CD4-positive, CD25-positive, alpha-beta regulatory T cell (primary cell): Measurements from ENCODE around the gene RTCA. TPM values are rescaled to one million over a fixed set of nuclear protein-coding genes. Genes with fewer than 3 reads are reported as not detected.
"Not testable (repeated sequence)": the region's sequence is repeated elsewhere in the genome, so short reads cannot be mapped to it uniquely, and the experiment has no call there.

Experiments used
- ATAC-seq, 2 donors: fragments of 150-1000 bp; cut with Tn5 transposase; one replicate each; pipeline ENCODE4 v1.10.0; 2021; ENCODE audit warnings: low read depth in 2 of 2, moderate number of reproducible peaks in 2 of 2, moderate library complexity in 1 of 2
- DNase-seq, 3 donors: peaks; one replicate each; pipeline versions ENCODE4 v3.0.0 to v3.0.0-alpha.2; 2012 to 2022; ENCODE audit warnings: mixed read lengths in 1 of 3
- H3K27ac ChIP-seq: one replicate; pipeline ENCODE4 v1.7.0; 2013; ENCODE audit warnings: mild to moderate bottlenecking, low read length; ENCODE audit not compliant: insufficient read depth, poor library complexity, severe bottlenecking
- H3K27me3 ChIP-seq: one replicate; pipeline ENCODE4 v1.7.0; 2013; ENCODE audit warnings: low read length; ENCODE audit not compliant: control insufficient read depth, insufficient read depth
- H3K36me3 ChIP-seq: one replicate; pipeline ENCODE4 v1.7.0; 2013; ENCODE audit warnings: mild to moderate bottlenecking, low read length, moderate library complexity; ENCODE audit not compliant: control insufficient read depth, insufficient read depth
- H3K4me1 ChIP-seq: 2 replicates; pipeline ENCODE4 v1.7.0; 2013; ENCODE audit warnings: mild to moderate bottlenecking, low read length; ENCODE audit not compliant: insufficient read depth, control insufficient read depth, poor library complexity, severe bottlenecking
- H3K4me3 ChIP-seq: one replicate; pipeline ENCODE4 v1.7.0; 2013; ENCODE audit warnings: low read depth, mild to moderate bottlenecking, low read length, moderate library complexity
- H3K9me3 ChIP-seq, 2 experiments: 1 replicate in 1 of 2; 2 replicates in 1 of 2; pipeline ENCODE4 v1.7.0; 2013; ENCODE audit warnings: low read length in 2 of 2, mild to moderate bottlenecking in 1 of 2, moderate library complexity in 1 of 2; ENCODE audit not compliant: control insufficient read depth in 2 of 2
- H3K27ac Mint-ChIP-seq, 3 donors: one replicate each; pipeline ENCODE4 v1.8.0; 2020 to 2022; ENCODE audit warnings: mild to moderate bottlenecking in 3 of 3, mixed read lengths in 3 of 3, moderate library complexity in 2 of 3
- H3K27me3 Mint-ChIP-seq: one replicate; pipeline ENCODE4 v1.8.0; 2022; ENCODE audit warnings: mild to moderate bottlenecking, mixed read lengths
- H3K36me3 Mint-ChIP-seq: one replicate; pipeline ENCODE4 v1.8.0; 2020; ENCODE audit warnings: mixed read lengths
- H3K4me1 Mint-ChIP-seq, 4 donors: one replicate each; pipeline ENCODE4 v1.8.0; 2020 to 2022; ENCODE audit warnings: mixed read lengths in 4 of 4, mild to moderate bottlenecking in 1 of 4
- H3K4me3 Mint-ChIP-seq, 4 donors: one replicate each; pipeline ENCODE4 v1.8.0; 2020 to 2022; ENCODE audit warnings: mild to moderate bottlenecking in 4 of 4, mixed read lengths in 4 of 4, moderate library complexity in 3 of 4
- H3K9me3 Mint-ChIP-seq, 7 donors: one replicate each; pipeline ENCODE4 v1.8.0; 2020 to 2022; ENCODE audit warnings: mixed read lengths in 7 of 7, mild to moderate bottlenecking in 3 of 7, moderate library complexity in 2 of 7
- polyA plus RNA-seq, 4 donors: library from polyadenylated mRNA; unstranded; fragments of 300-500 nt; fragmentation: Illumina TruSeq; gene quantifications; one replicate each; pipeline ENCODE4 v1.2.3, GENCODE V29; 2021
- total RNA-seq: library from RNA; stranded (reverse); gene quantifications from one replicate; pipeline ENCODE4 v1.2.3, GENCODE V29; 2022

The RTCA gene
- total and polyA plus RNA-seq, 5 donors from 2014 or later = 25.9 to 49.9 (median 32.2) TPM

- not testable (repeated sequence) for H3K27me3 ChIP-seq, H3K36me3 ChIP-seq, H3K4me1 Mint-ChIP-seq, H3K9me3 ChIP-seq, H3K36me3 Mint-ChIP-seq, H3K27ac ChIP-seq, H3K4me1 ChIP-seq, H3K4me3 ChIP-seq, DNase-seq, H3K27ac Mint-ChIP-seq, H3K4me3 Mint-ChIP-seq, ATAC-seq
- peaks cover 19% of the 10 kb centered on the region for H3K27me3 Mint-ChIP-seq
- H3K9me3 Mint-ChIP-seq = peaks cover 0 to 12% (median 0%) of the 10 kb centered on the region in 7 donors
Observed at GRCh38 chr1:100258427-100258826, 7.6 kb upstream of the RTCA start.

DNA sequence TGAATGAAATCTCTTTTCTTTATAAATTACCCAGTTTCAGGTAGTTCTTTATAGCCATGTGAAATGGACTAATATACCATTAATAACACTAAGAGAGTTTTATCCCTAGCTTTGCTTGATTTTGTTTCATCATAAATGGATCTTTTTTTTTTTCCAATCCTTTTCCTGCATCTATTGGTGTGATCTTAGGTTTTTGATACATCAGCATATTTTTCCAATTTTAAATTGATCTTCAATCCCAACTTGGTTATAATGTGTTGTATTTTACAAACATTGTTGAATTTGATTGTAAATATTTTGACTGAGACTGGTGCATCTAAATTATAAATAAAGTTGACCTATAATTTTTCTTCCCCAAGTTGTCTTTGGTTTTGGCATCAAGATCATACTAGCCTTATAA, 4.3 kb upstream of the RTCA start:
- Mint-ChIP-seq H3K27me3 (no peaks in the 10 kb centered on the region), H3K36me3 (peaks cover 23% of the 10 kb centered on the region), H3K9me3 (peaks cover 0 to 12% (median 0%) of the 10 kb centered on the region in 7 donors), H3K4me1 (peaks cover 0 to 24% (median 11%) of the 10 kb centered on the region in 4 donors), H3K4me3 (no peak overlapping the region), H3K27ac (no peak overlapping the region)
- no peak for ATAC-seq
- no peak overlapping the region for H3K4me3 ChIP-seq
- peaks cover 13% of the 10 kb centered on the region for H3K4me1 ChIP-seq
- no peaks in the 10 kb centered on the region for H3K9me3 ChIP-seq
- H3K27me3 ChIP-seq = no peaks in the 10 kb centered on the region
- DNase-seq = no peak
- no peak overlapping the region for H3K27ac ChIP-seq
- no peaks in the 10 kb centered on the region for H3K36me3 ChIP-seq

DNA sequence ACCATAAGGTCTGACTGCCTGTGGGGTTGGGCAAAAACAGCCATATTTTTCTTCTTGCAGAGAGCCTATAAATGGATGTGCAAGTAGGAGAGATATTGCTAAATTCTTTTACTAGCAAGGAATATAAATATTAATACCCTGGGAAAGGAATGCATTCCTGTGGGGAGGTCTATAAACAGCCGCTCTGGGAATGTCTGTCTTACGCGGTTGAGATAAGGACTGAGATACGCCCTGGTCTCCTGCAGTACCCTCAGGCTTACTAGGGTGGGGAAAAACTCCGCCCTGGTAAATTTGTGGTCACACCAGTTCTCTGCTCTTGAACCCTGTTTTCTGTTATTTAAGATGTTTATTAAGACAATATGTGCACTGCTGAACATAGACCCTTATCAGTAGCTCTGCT, 1.9 kb upstream of the RTCA start:
- H3K4me1 ChIP-seq = peaks cover 37% of the 10 kb centered on the region
- not testable (repeated sequence) for H3K27ac ChIP-seq, H3K27me3 Mint-ChIP-seq, H3K36me3 ChIP-seq, H3K27ac Mint-ChIP-seq, H3K9me3 Mint-ChIP-seq, H3K27me3 ChIP-seq, DNase-seq, H3K9me3 ChIP-seq, ATAC-seq, H3K4me3 ChIP-seq
- Mint-ChIP-seq H3K4me1 (peaks cover 0 to 48% (median 27%) of the 10 kb centered on the region in 4 donors), H3K36me3 (peaks cover 31% of the 10 kb centered on the region), H3K4me3 (peak overlapping the region in 1 of 4 donors; percentile 84)

DNA sequence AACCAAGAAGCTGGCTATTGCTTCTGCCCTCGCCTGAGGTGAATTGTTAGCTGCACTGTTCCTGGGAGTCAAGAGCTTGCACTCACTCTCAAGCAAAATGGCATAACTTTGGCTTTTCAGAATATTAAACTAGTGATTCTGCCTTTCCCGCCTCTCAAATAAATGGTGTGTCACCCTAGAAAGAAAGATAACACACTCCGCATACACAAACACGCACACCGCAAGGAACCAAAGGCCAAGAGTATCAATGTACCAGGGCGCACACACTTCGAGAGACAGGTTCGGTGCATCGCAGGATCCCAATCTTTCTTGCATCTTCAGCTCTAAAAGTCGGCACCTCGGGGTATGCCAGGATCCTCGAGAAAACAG, 470 bp upstream of the RTCA start:
- Mint-ChIP-seq H3K27me3 (no peaks in the 10 kb centered on the region), H3K9me3 (peaks cover 0 to 2% (median 0%) of the 10 kb centered on the region in 7 donors), H3K4me3 (peak overlapping the region; percentile 98 to 100 (median 100)), H3K36me3 (peaks cover 37% of the 10 kb centered on the region), H3K27ac (peak overlapping the region; percentile 84 to 99 (median 98)), H3K4me1 (peaks cover 3 to 61% (median 37%) of the 10 kb centered on the region in 4 donors)
- Histone ChIP-seq H3K4me3 (peak overlapping the region; percentile 92), H3K27ac (peak overlapping the region; percentile 76), H3K27me3 (no peaks in the 10 kb centered on the region), H3K36me3 (peaks cover 22% of the 10 kb centered on the region), H3K9me3 (no peaks in the 10 kb centered on the region), H3K4me1 (peaks cover 45% of the 10 kb centered on the region)
- ATAC-seq (peak; percentile 16 to 51), DNase-seq (no peak)

DNA sequence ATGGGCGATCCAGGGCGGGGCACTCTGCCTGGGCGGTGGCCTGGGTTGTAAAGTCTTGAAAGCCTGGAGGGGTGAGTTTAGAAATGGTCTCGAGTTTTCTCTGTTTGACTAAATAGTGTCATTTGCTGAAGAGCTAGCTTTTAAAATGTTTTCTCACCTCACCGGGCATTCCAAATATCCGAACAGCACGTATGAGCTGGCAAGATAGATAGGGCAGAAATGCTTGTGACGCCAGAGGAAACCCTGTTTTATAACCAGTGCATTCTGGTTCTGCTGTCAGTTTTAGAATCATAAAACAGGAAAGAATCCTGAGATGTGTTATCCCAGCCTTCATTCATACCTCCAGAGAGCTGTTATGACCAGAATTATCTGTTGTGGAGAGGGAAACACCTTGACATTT, 725 bp downstream of the RTCA start:
- ATAC-seq (no peak), DNase-seq (peak in 1 of 3 donors; percentile 27)
- H3K36me3 ChIP-seq = peaks cover 34% of the 10 kb centered on the region
- peak overlapping the region; percentile 92 for H3K4me3 ChIP-seq
- Mint-ChIP-seq H3K4me1 (peaks cover 7 to 69% (median 44%) of the 10 kb centered on the region in 4 donors), H3K9me3 (no peaks in the 10 kb centered on the region), H3K27me3 (no peaks in the 10 kb centered on the region), H3K36me3 (peaks cover 41% of the 10 kb centered on the region), H3K27ac (peak overlapping the region; percentile 84 to 99 (median 98)), H3K4me3 (peak overlapping the region; percentile 98 to 100 (median 100))
- no peaks in the 10 kb centered on the region for H3K9me3 ChIP-seq
- no peaks in the 10 kb centered on the region for H3K27me3 ChIP-seq
- peaks cover 50% of the 10 kb centered on the region for H3K4me1 ChIP-seq
- H3K27ac ChIP-seq = peak overlapping the region; percentile 76

- Mint-ChIP-seq H3K36me3 (peaks cover 44% of the 10 kb centered on the region), H3K4me3 (peak overlapping the region; percentile 98 to 100 (median 100)), H3K9me3 (no peaks in the 10 kb centered on the region), H3K4me1 (peaks cover 13 to 75% (median 49%) of the 10 kb centered on the region in 4 donors), H3K27ac (peak overlapping the region in 2 of 3 donors; percentile 42 to 84), H3K27me3 (no peaks in the 10 kb centered on the region)
- Histone ChIP-seq H3K9me3 (no peaks in the 10 kb centered on the region), H3K4me1 (peaks cover 53% of the 10 kb centered on the region), H3K36me3 (peaks cover 39% of the 10 kb centered on the region), H3K27ac (peak overlapping the region; percentile 76), H3K4me3 (peak overlapping the region; percentile 92), H3K27me3 (no peaks in the 10 kb centered on the region)
- ATAC-seq (no peak), DNase-seq (peak in 1 of 3 donors; percentile 10)
Observed at GRCh38 chr1:100267284-100267683, 1.3 kb downstream of the RTCA start.

DNA sequence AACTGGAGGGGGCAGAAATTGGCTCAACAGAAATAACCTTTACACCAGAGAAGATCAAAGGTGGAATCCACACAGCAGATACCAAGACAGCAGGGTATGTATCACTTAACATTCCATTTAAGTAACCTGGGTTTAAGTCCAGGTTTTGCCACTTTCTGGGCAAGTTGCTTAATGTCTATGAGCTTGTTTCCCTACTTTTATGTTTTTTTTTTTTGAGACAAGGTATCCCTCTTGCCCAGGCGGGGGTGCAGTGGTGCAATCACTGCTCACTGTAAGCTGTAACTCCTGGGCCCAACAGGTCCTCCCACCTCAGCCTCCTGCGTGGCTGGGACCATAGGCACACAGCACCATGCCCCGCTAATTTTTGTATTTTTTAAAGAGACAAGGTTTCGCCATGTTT, 2.2 kb downstream of the RTCA start:
- H3K27ac Mint-ChIP-seq = peak overlapping the region in 1 of 3 donors; percentile 37
- no peaks in the 10 kb centered on the region for H3K27me3 Mint-ChIP-seq
- Histone ChIP-seq H3K27me3 (no peaks in the 10 kb centered on the region), H3K9me3 (no peaks in the 10 kb centered on the region), H3K4me3 (peak overlapping the region; percentile 92), H3K27ac (no peak overlapping the region), H3K4me1 (peaks cover 56% of the 10 kb centered on the region), H3K36me3 (peaks cover 48% of the 10 kb centered on the region)
- peaks cover 43% of the 10 kb centered on the region for H3K36me3 Mint-ChIP-seq
- H3K4me1 Mint-ChIP-seq = peaks cover 18 to 78% (median 50%) of the 10 kb centered on the region in 4 donors
- DNase-seq (no peak), ATAC-seq (no peak)
- peak overlapping the region; percentile 98 to 100 (median 100) for H3K4me3 Mint-ChIP-seq
- H3K9me3 Mint-ChIP-seq = no peaks in the 10 kb centered on the region

DNA sequence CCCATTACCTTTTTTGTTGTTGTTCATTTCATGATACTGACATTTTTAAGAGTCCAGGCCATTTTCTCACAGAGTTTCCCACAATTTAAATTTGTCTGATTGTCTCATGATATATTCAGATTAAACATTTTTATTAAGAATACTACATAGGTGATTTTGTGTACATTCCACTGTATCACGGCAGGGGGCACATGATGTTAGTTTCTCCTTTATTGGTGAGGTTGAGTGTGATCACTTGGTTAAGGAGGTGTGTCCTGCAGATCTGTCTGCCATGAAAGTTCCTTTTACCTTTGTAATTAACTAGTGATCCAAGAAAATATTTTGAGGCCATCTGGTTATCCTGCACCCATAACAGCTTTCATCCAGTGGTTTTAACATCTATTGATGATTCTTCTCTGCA, 11.8 kb downstream of the RTCA start:
- H3K4me1 Mint-ChIP-seq = peaks cover 25 to 51% (median 30%) of the 10 kb centered on the region in 4 donors

More for the DNA sequence above, 11.8 kb downstream of the RTCA start:
- Mint-ChIP-seq H3K27ac (peak overlapping the region in 2 of 3 donors; percentile 0 to 11), H3K9me3 (no peaks in the 10 kb centered on the region), H3K36me3 (peaks cover 51% of the 10 kb centered on the region), H3K27me3 (no peaks in the 10 kb centered on the region), H3K4me3 (no peak overlapping the region)
- DNase-seq (peak in 2 of 3 donors; percentile 42 to 43), ATAC-seq (peak in 1 of 2 donors; percentile 69)
- Histone ChIP-seq H3K4me3 (no peak overlapping the region), H3K9me3 (no peaks in the 10 kb centered on the region), H3K27me3 (no peaks in the 10 kb centered on the region), H3K36me3 (peaks cover 78% of the 10 kb centered on the region), H3K4me1 (no peaks in the 10 kb centered on the region), H3K27ac (no peak overlapping the region)
